Measurements from ENCODE around the gene PGS1. TPM values are rescaled to one million over a fixed set of nuclear protein-coding genes. Genes with fewer than 3 reads are reported as not detected.

PGS1 gene
- total RNA-seq, 1 donor from 2014 or later: 45.2 TPM

GRCh38 chr17:78406396-78406795 is 27.9 kb downstream of the PGS1 start:
- no peaks in the 10 kb centered on the region for H3K27me3 ChIP-seq
- DNase-seq (ENCODE audit: low spot score): no peak
- no peak overlapping the region for H3K27ac ChIP-seq
- no peak overlapping the region for H3K4me3 Mint-ChIP-seq
- TF ChIP-seq EZH2phosphoT487 (IDR thresholded peaks at IDR 0.05) (no peak), EZH2 (IDR thresholded peaks at IDR 0.05) (no peak), CTCF (IDR thresholded peaks at IDR 0.05) (no peak)
- H3K9ac ChIP-seq: no peak overlapping the region
- peaks cover 41% of the 10 kb centered on the region for H3K79me2 ChIP-seq (ENCODE audit: low read depth)
- H3K9me3 ChIP-seq (ENCODE audit: low read depth): no peaks in the 10 kb centered on the region
- H3K27me3 Mint-ChIP-seq (ENCODE audit: insufficient read depth, low read depth): peaks cover 2% of the 10 kb centered on the region
- no peak overlapping the region for H2AFZ ChIP-seq (replicated peaks)
- no peaks in the 10 kb centered on the region for H3K9me3 Mint-ChIP-seq
- no peaks in the 10 kb centered on the region for H3F3A ChIP-seq (ENCODE audit: low read depth)
- no peak overlapping the region for H3K4me2 ChIP-seq
- no peak overlapping the region for H3K4me3 ChIP-seq
- no peaks in the 10 kb centered on the region for H3K36me3 ChIP-seq
- H3K4me1 ChIP-seq: no peaks in the 10 kb centered on the region
- H3K4me1 Mint-ChIP-seq: peaks cover 4% of the 10 kb centered on the region
- H4K20me1 ChIP-seq (ENCODE audit: low read depth): peaks cover 35% of the 10 kb centered on the region
- no peak overlapping the region for H3K27ac Mint-ChIP-seq
- peaks cover 18% of the 10 kb centered on the region for H3K36me3 Mint-ChIP-seq

GRCh38 chr17:78406920-78407319 is 28.5 kb downstream of the PGS1 start:
- Mint-ChIP-seq H3K27me3 (ENCODE audit: insufficient read depth, low read depth) (peaks cover 2% of the 10 kb centered on the region), H3K4me1 (peaks cover 4% of the 10 kb centered on the region), H3K27ac (no peak overlapping the region), H3K9me3 (no peaks in the 10 kb centered on the region), H3K4me3 (no peak overlapping the region), H3K36me3 (peaks cover 15% of the 10 kb centered on the region)
- DNase-seq (ENCODE audit: low spot score): no peak
- no peak overlapping the region for H3K9ac ChIP-seq
- no peak overlapping the region for H3K27ac ChIP-seq
- H3K4me2 ChIP-seq: no peak overlapping the region
- no peak overlapping the region for H2AFZ ChIP-seq (replicated peaks)
- H3F3A ChIP-seq (ENCODE audit: low read depth): no peaks in the 10 kb centered on the region
- H3K27me3 ChIP-seq: no peaks in the 10 kb centered on the region
- no peaks in the 10 kb centered on the region for H3K36me3 ChIP-seq
- H3K4me1 ChIP-seq: no peaks in the 10 kb centered on the region
- no peak overlapping the region for H3K4me3 ChIP-seq
- H3K79me2 ChIP-seq (ENCODE audit: low read depth): peaks cover 41% of the 10 kb centered on the region
- peaks cover 38% of the 10 kb centered on the region for H4K20me1 ChIP-seq (ENCODE audit: low read depth)
- H3K9me3 ChIP-seq (ENCODE audit: low read depth): no peaks in the 10 kb centered on the region
- TF ChIP-seq CTCF (IDR thresholded peaks at IDR 0.05): no peak
- no peak for TF ChIP-seq EZH2 (IDR thresholded peaks at IDR 0.05)
- TF ChIP-seq EZH2phosphoT487 (IDR thresholded peaks at IDR 0.05): no peak

GRCh38 chr17:78407387-78408000 is 29.0 kb downstream of the PGS1 start:
- H3K9me3 ChIP-seq (ENCODE audit: low read depth): no peaks in the 10 kb centered on the region
- no peak for DNase-seq (ENCODE audit: low spot score)
- no peaks in the 10 kb centered on the region for H3K36me3 ChIP-seq
- Mint-ChIP-seq H3K4me1 (peaks cover 4% of the 10 kb centered on the region), H3K27me3 (ENCODE audit: insufficient read depth, low read depth) (peaks cover 2% of the 10 kb centered on the region), H3K36me3 (peaks cover 12% of the 10 kb centered on the region), H3K4me3 (no peak overlapping the region), H3K27ac (no peak overlapping the region), H3K9me3 (no peaks in the 10 kb centered on the region)
- H3K4me2 ChIP-seq: no peak overlapping the region
- H3K9ac ChIP-seq: no peak overlapping the region
- peaks cover 47% of the 10 kb centered on the region for H3K79me2 ChIP-seq (ENCODE audit: low read depth)
- no peaks in the 10 kb centered on the region for H3K27me3 ChIP-seq
- H3F3A ChIP-seq (ENCODE audit: low read depth): no peaks in the 10 kb centered on the region
- no peak overlapping the region for H2AFZ ChIP-seq (replicated peaks)
- no peak for TF ChIP-seq CTCF (IDR thresholded peaks at IDR 0.05)
- TF ChIP-seq EZH2 (IDR thresholded peaks at IDR 0.05): no peak
- no peak for TF ChIP-seq EZH2phosphoT487 (IDR thresholded peaks at IDR 0.05)
- H3K4me1 ChIP-seq: no peaks in the 10 kb centered on the region
- H3K4me3 ChIP-seq: no peak overlapping the region
- no peak overlapping the region for H3K27ac ChIP-seq
- peaks cover 43% of the 10 kb centered on the region for H4K20me1 ChIP-seq (ENCODE audit: low read depth)
